Mesenchymal stem cell (in vitro differentiated cells and primary cell): Measurements from ENCODE around the gene TEX29.

Experiments used
- DNase-seq: peaks from one replicate; pipeline ENCODE4 v3.0.0-alpha.2; 2013
- H2AFZ ChIP-seq: one replicate; pipeline ENCODE4 v1.6.1; 2013; ENCODE audit warnings: low read depth, mild to moderate bottlenecking, control low read depth, inconsistent platforms, low read length, moderate library complexity
- H2AK5ac ChIP-seq: 2 replicates; pipeline ENCODE4 v1.6.1; 2013; ENCODE audit warnings: low read length, moderate library complexity, mild to moderate bottlenecking, inconsistent platforms; ENCODE audit not compliant: severe bottlenecking
- H2BK120ac ChIP-seq: one replicate; pipeline ENCODE4 v1.6.1; 2013; ENCODE audit warnings: low read depth, mild to moderate bottlenecking, inconsistent platforms, low read length, moderate library complexity
- H2BK12ac ChIP-seq, 2 experiments: one replicate each; pipeline ENCODE4 v1.6.1; 2013; ENCODE audit warnings: inconsistent platforms in 2 of 2, low read length in 2 of 2, mild to moderate bottlenecking in 2 of 2, moderate library complexity in 2 of 2, control low read depth in 1 of 2
- H2BK15ac ChIP-seq: one replicate; pipeline ENCODE4 v1.6.1; 2013; ENCODE audit warnings: mild to moderate bottlenecking, low read depth, inconsistent platforms; ENCODE audit not compliant: poor library complexity, severe bottlenecking
- H2BK5ac ChIP-seq: 2 replicates; pipeline ENCODE4 v1.6.1; 2013; ENCODE audit warnings: low read depth, mild to moderate bottlenecking, low read length, control low read depth, inconsistent platforms; ENCODE audit not compliant: poor library complexity, severe bottlenecking
- H3K14ac ChIP-seq, 2 experiments: one replicate each; pipeline ENCODE4 v1.6.1; 2013; ENCODE audit warnings: inconsistent platforms in 2 of 2, low read length in 2 of 2, control low read depth in 1 of 2, mild to moderate bottlenecking in 1 of 2, moderate library complexity in 1 of 2
- H3K18ac ChIP-seq, 2 experiments: one replicate each; pipeline ENCODE4 v1.6.1; 2013; ENCODE audit warnings: inconsistent platforms in 2 of 2, low read length in 2 of 2, control low read depth in 1 of 2, low read depth in 1 of 2, mild to moderate bottlenecking in 1 of 2
- H3K23ac ChIP-seq, 2 experiments: one replicate each; pipeline ENCODE4 v1.6.1; 2013; ENCODE audit warnings: inconsistent platforms in 2 of 2, low read length in 2 of 2, mild to moderate bottlenecking in 2 of 2, moderate library complexity in 2 of 2, control low read depth in 1 of 2
- H3K27ac ChIP-seq: 2 replicates; pipeline ENCODE4 v1.5.1; 2013; ENCODE audit warnings: mild to moderate bottlenecking, moderate library complexity, low read length, control low read depth, inconsistent platforms; ENCODE audit not compliant: poor library complexity, severe bottlenecking
- H3K27me3 ChIP-seq, 2 experiments: 2 replicates each; pipeline versions ENCODE4 v1.6.1 to v1.7.0; 2013; ENCODE audit warnings: low read length in 2 of 2, mild to moderate bottlenecking in 2 of 2, moderate library complexity in 2 of 2, control low read depth in 1 of 2, inconsistent platforms in 1 of 2; ENCODE audit not compliant: control insufficient read depth in 1 of 2, insufficient read depth in 1 of 2
- H3K36me3 ChIP-seq, 2 experiments: 2 replicates each; pipeline versions ENCODE4 v1.6.1 to v1.7.0; 2013; ENCODE audit warnings: low read length in 2 of 2, control low read depth in 1 of 2, inconsistent platforms in 1 of 2, low read depth in 1 of 2, mild to moderate bottlenecking in 1 of 2; ENCODE audit not compliant: insufficient read depth in 2 of 2, control insufficient read depth in 1 of 2
- H3K4ac ChIP-seq, 2 experiments: one replicate each; pipeline ENCODE4 v1.6.1; 2013; ENCODE audit warnings: inconsistent platforms in 2 of 2, low read length in 2 of 2, mild to moderate bottlenecking in 2 of 2, moderate library complexity in 2 of 2, control low read depth in 1 of 2, low read depth in 1 of 2
- H3K4me1 ChIP-seq: 2 replicates; pipeline ENCODE4 v1.6.1; 2013; ENCODE audit warnings: low read depth, low read length, control low read depth; ENCODE audit not compliant: control insufficient read depth, insufficient read depth
- H3K4me2 ChIP-seq: 2 replicates; pipeline ENCODE4 v1.6.1; 2013; ENCODE audit warnings: low read length, mild to moderate bottlenecking, inconsistent platforms; ENCODE audit not compliant: poor library complexity, severe bottlenecking
- H3K4me3 ChIP-seq, 2 experiments: 2 replicates each; pipeline versions ENCODE4 v1.5.1 to v1.7.0; 2013; ENCODE audit warnings: low read length in 2 of 2, mild to moderate bottlenecking in 2 of 2, control low read depth in 1 of 2, low read depth in 1 of 2; ENCODE audit not compliant: insufficient read depth in 1 of 2
- H3K79me1 ChIP-seq: replicated peaks from 2 replicates; pipeline ENCODE4 v1.6.1; 2013; ENCODE audit warnings: mild to moderate bottlenecking, control low read depth, low read length, inconsistent platforms; ENCODE audit not compliant: poor library complexity, severe bottlenecking
- H3K9ac ChIP-seq: 2 replicates; pipeline ENCODE4 v1.7.0; 2013; ENCODE audit warnings: mild to moderate bottlenecking, low read length, moderate library complexity
- H3K9me3 ChIP-seq: 2 replicates; pipeline ENCODE4 v1.7.0; 2013; ENCODE audit warnings: mild to moderate bottlenecking, low read length; ENCODE audit not compliant: control insufficient read depth
- H4K8ac ChIP-seq: one replicate; pipeline ENCODE4 v1.6.1; 2013; ENCODE audit warnings: inconsistent platforms, mild to moderate bottlenecking, low read length, moderate library complexity
- H4K91ac ChIP-seq: one replicate; pipeline ENCODE4 v1.6.1; 2013; ENCODE audit warnings: mild to moderate bottlenecking, low read length, inconsistent platforms
- WGBS: methylation state at CpG from one replicate; pipeline ENCODE4 v1.1.7; 2013; ENCODE audit warnings: mixed read lengths; 5-methylcytosine and 5-hydroxymethylcytosine counted together

TEX29 gene

DNA sequence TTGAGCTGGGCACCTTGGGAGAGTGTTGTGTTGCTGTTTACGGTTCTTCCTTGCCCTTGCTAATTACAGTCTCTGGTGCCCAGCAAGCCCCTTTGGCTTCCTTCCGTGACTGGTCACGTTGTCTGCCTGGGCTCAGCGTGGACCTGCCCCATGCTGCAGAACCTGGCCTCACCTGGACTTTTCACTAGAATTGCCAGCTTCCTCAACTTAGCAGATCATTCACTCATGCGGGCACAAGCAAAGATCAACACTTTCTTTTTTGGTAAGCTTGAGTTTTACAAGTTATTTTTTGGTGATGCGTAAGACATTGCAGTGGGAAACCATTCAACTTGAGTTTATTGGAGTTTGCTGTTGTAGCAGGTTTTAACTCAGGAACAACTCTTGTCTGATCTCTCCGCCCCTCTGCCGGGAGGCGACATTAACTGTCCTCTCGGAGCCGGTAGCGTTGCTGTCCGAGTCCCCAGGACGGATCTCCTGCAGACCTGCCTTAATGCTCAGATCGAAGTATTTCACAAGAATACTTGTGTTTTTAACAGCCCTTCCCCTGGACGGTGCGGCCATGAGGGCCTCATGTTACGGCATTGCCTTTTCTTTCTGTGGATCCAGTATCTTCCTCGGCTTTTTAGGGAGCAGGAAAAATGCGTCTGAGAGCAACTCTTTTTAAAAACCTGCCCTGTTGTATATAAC lies 15.7 kb upstream of the TEX29 start:
- Histone ChIP-seq H2BK5ac (no peak overlapping the region), H3K14ac (no peak overlapping the region), H3K9me3 (peaks cover 3% of the 10 kb centered on the region), H2AK5ac (no peak overlapping the region), H3K4ac (no peak overlapping the region), H3K4me3 (no peak overlapping the region), H3K4me2 (no peak overlapping the region), H4K91ac (no peak overlapping the region), H3K4me1 (no peaks in the 10 kb centered on the region), H4K8ac (no peak overlapping the region), H3K79me1 (peaks cover 19% of the 10 kb centered on the region), H3K18ac (no peak overlapping the region), H2BK12ac (no peak overlapping the region), H3K27ac (no peak overlapping the region), H3K23ac (no peak overlapping the region), H2AFZ (no peak overlapping the region), H3K27me3 (no peaks in the 10 kb centered on the region), H3K9ac (no peak overlapping the region), H3K36me3 (peaks cover 61 to 92% of the 10 kb centered on the region in 2 experiments), H2BK15ac (no peak overlapping the region), H2BK120ac (no peak overlapping the region)
- 96% methylated on average over 20 of the region's 20 CpGs for WGBS
- no peak for DNase-seq

DNA sequence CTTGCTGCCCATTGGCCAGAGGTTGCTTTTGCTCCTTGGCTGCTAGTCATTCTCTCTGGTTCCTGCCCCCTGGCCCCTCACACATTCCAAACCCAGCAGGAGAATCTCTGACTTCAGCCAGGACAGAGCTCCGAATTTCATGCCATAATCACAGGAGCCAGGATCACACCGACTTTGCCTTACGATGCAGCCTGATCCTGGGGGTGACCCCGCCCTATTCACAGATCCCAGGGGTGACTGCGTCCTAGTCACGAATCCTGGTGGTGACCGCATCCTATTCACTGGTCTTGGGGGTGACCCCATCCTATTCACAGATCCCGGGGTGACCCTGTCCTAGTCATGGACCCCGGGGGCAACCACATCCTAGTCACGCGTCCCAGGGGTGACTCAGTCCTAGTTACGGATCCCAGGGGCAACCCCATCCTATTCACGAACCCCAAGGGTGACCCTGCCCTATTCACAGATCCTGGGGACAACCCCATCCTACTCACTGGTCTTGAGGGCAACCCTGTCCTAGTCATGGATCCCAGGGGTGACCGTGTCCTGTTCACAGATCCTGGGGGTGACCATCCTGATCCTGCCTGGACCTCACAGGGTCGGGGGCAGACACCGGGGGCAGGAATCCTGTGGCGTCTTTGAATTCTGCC lies 7.4 kb upstream of the TEX29 start:
- no peak for DNase-seq
- H2AFZ ChIP-seq = no peak overlapping the region
- H3K27ac ChIP-seq = no peak overlapping the region
- H3K4ac ChIP-seq = no peak overlapping the region
- no peak overlapping the region for H2BK15ac ChIP-seq
- H3K4me3 ChIP-seq = no peak overlapping the region
- H3K36me3 ChIP-seq = peaks cover 23 to 46% of the 10 kb centered on the region in 2 experiments
- no peak overlapping the region for H2AK5ac ChIP-seq
- H2BK120ac ChIP-seq = no peak overlapping the region
- 98% methylated on average over 15 of the region's 17 CpGs for WGBS
- no peak overlapping the region for H4K91ac ChIP-seq
- no peak overlapping the region for H3K23ac ChIP-seq
- H3K9me3 ChIP-seq = peaks cover 7% of the 10 kb centered on the region
- H2BK12ac ChIP-seq = no peak overlapping the region
- H3K4me1 ChIP-seq = peaks cover 4% of the 10 kb centered on the region
- H3K14ac ChIP-seq = no peak overlapping the region
- H2BK5ac ChIP-seq = no peak overlapping the region
- no peak overlapping the region for H3K4me2 ChIP-seq
- peaks cover 24% of the 10 kb centered on the region for H3K79me1 ChIP-seq
- no peak overlapping the region for H3K9ac ChIP-seq
- no peak overlapping the region for H3K18ac ChIP-seq
- no peak overlapping the region for H4K8ac ChIP-seq
- H3K27me3 ChIP-seq = no peaks in the 10 kb centered on the region

DNA sequence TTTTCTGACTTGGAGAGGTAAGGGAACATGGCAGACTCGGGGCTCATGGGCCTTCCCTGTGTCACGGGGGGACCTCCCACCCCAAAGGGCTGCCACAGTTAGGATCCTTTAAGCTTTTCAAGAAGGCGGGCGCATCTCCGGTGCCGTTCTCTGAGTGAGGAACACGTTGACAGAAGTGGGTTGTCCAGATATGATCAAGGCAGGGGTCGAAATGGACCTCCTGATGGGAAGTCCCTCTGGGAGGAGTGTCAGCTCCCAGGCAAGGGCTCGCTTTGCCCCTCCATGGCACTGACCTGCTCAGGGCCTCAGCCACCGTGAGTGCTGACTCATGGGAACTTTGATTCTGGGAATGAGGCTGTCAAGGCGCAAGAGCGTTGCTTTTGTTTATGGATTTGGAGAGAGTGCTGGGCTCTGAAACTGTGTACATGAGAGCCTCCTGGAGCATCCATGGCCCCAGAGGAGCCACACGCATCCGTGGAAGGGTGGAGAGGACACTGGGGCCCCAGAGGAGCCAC lies 6.5 kb upstream of the TEX29 start:
- peaks cover 7% of the 10 kb centered on the region for H3K9me3 ChIP-seq
- H3K36me3 ChIP-seq = peaks cover 16 to 37% of the 10 kb centered on the region in 2 experiments
- DNase-seq = no peak
- H3K4me1 ChIP-seq = peaks cover 4% of the 10 kb centered on the region
- H3K4ac ChIP-seq = no peak overlapping the region
- H2BK15ac ChIP-seq = no peak overlapping the region
- no peak overlapping the region for H3K9ac ChIP-seq
- no peak overlapping the region for H2BK5ac ChIP-seq
- H2AFZ ChIP-seq = no peak overlapping the region
- no peak overlapping the region for H3K27ac ChIP-seq
- H3K14ac ChIP-seq = no peak overlapping the region
- no peak overlapping the region for H3K23ac ChIP-seq
- no peak overlapping the region for H3K4me2 ChIP-seq
- H2BK120ac ChIP-seq = no peak overlapping the region
- no peak overlapping the region for H3K4me3 ChIP-seq
- H4K8ac ChIP-seq = no peak overlapping the region
- H2AK5ac ChIP-seq = no peak overlapping the region
- no peak overlapping the region for H4K91ac ChIP-seq
- no peaks in the 10 kb centered on the region for H3K27me3 ChIP-seq
- 80% methylated on average over 14 of the region's 14 CpGs for WGBS
- H2BK12ac ChIP-seq = no peak overlapping the region
- H3K18ac ChIP-seq = no peak overlapping the region
- H3K79me1 ChIP-seq = peaks cover 17% of the 10 kb centered on the region

DNA sequence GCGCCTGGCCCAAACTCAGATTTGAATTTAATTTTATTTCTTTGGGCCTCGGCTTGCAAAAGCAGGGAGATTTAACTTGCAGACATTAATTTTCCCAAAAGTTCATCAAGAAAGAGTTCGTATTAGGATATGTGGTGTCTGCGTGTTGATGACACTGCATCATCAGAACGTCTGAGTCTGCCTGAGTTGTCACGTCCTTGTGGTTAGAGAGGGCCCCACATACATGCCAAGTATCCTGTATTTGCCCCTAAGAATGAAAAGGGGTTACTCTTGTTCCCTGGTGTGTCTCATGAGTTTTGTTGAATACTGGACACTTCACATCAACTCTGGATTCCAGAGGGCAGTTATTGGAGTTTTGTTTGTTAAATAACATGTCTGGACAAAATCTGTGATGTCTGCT lies 5.6 kb upstream of the TEX29 start:
- H2BK12ac ChIP-seq = no peak overlapping the region

More for the DNA sequence above, 5.6 kb upstream of the TEX29 start:
- Histone ChIP-seq H3K4me1 (peaks cover 4% of the 10 kb centered on the region), H2BK5ac (no peak overlapping the region), H3K27ac (no peak overlapping the region), H3K27me3 (no peaks in the 10 kb centered on the region), H3K4ac (no peak overlapping the region), H3K9me3 (peaks cover 7% of the 10 kb centered on the region), H4K8ac (no peak overlapping the region), H2BK120ac (no peak overlapping the region), H3K79me1 (peaks cover 15% of the 10 kb centered on the region), H3K9ac (no peak overlapping the region), H3K14ac (no peak overlapping the region), H3K4me3 (no peak overlapping the region), H2BK15ac (no peak overlapping the region), H3K18ac (no peak overlapping the region), H2AFZ (no peak overlapping the region), H2AK5ac (no peak overlapping the region), H3K23ac (no peak overlapping the region), H3K36me3 (peaks cover 11 to 36% of the 10 kb centered on the region in 2 experiments), H4K91ac (no peak overlapping the region), H3K4me2 (no peak overlapping the region)
- 77% methylated on average over 6 of the region's 6 CpGs for WGBS
- DNase-seq = peak; percentile 26
